ENCODE measurements around the gene GABBR1. TPM values are rescaled to one million over a fixed set of nuclear protein-coding genes. Genes with fewer than 3 reads are reported as not detected.
"Not testable (repeated sequence)": the region's sequence is repeated elsewhere in the genome, so short reads cannot be mapped to it uniquely, and the experiment has no call there.

The GABBR1 gene
- polyA plus RNA-seq, 1 donor from 2014 or later = 108 TPM

- Histone ChIP-seq H3K36me3 (ENCODE audit: insufficient read depth, low read length) (no peaks in the 10 kb centered on the region), H3K9me2 (ENCODE audit: insufficient read depth, low read length) (no peaks in the 10 kb centered on the region), H4K20me1 (ENCODE audit: insufficient read depth) (no peaks in the 10 kb centered on the region), H3K79me2 (replicated peaks; ENCODE audit: insufficient read depth, low read length) (no peaks in the 10 kb centered on the region), H2AFZ (ENCODE audit: low read depth, low read length) (no peak overlapping the region), H3K4me3 (ENCODE audit: low read length) (no peak overlapping the region), H3F3A (ENCODE audit: insufficient read depth, low read length, poor library complexity, severe bottlenecking) (no peaks in the 10 kb centered on the region), H3K9ac (ENCODE audit: low read length) (no peak overlapping the region), H3K27me3 (ENCODE audit: insufficient read depth, low read depth, low read length) (no peaks in the 10 kb centered on the region), H3K9me3 (ENCODE audit: low read length) (no peaks in the 10 kb centered on the region), H3K27ac (ENCODE audit: low read length) (no peak overlapping the region), H3K4me2 (ENCODE audit: low read length) (no peak overlapping the region)
- TF ChIP-seq SMC3 (conservative IDR thresholded peaks at IDR 0.05; ENCODE audit: poor library complexity) = no peak
- TF ChIP-seq POLR2AphosphoS5 (IDR thresholded peaks at IDR 0.05) = no peak
- TF ChIP-seq RAD21 (conservative IDR thresholded peaks at IDR 0.05) = no peak
- TF ChIP-seq REST (IDR thresholded peaks at IDR 0.05; ENCODE audit: borderline replicate concordance) = no peak
- TF ChIP-seq MXI1 (conservative IDR thresholded peaks at IDR 0.05; ENCODE audit: poor library complexity, severe bottlenecking) = no peak
- no peak for TF ChIP-seq TAF1 (IDR thresholded peaks at IDR 0.05; ENCODE audit: low read depth)
- no peak for TF ChIP-seq EZH2 (IDR thresholded peaks at IDR 0.05; ENCODE audit: borderline replicate concordance, insufficient read depth, low read length, poor library complexity, severe bottlenecking)
- no peak for TF ChIP-seq CTCF (IDR thresholded peaks at IDR 0.05; ENCODE audit: poor library complexity, severe bottlenecking)
- TF ChIP-seq EP300 (conservative IDR thresholded peaks at IDR 0.05; ENCODE audit: poor library complexity, severe bottlenecking) = no peak
These were observed 41.0 kb upstream of the GABBR1 start for GRCh38 chr6:29674008-29674407.

GRCh38 chr6:29673161-29673560, 40.2 kb upstream of the GABBR1 start:
- Histone ChIP-seq H3K27ac (ENCODE audit: low read length) (no peak overlapping the region), H3K9ac (ENCODE audit: low read length) (no peak overlapping the region), H3K9me3 (ENCODE audit: low read length) (no peaks in the 10 kb centered on the region), H3K9me2 (ENCODE audit: insufficient read depth, low read length) (no peaks in the 10 kb centered on the region), H3K36me3 (ENCODE audit: insufficient read depth, low read length) (no peaks in the 10 kb centered on the region), H3K27me3 (ENCODE audit: insufficient read depth, low read depth, low read length) (no peaks in the 10 kb centered on the region), H3F3A (ENCODE audit: insufficient read depth, low read length, poor library complexity, severe bottlenecking) (no peaks in the 10 kb centered on the region), H4K20me1 (ENCODE audit: insufficient read depth) (no peaks in the 10 kb centered on the region), H3K79me2 (replicated peaks; ENCODE audit: insufficient read depth, low read length) (no peaks in the 10 kb centered on the region), H3K4me2 (ENCODE audit: low read length) (no peak overlapping the region), H3K4me3 (ENCODE audit: low read length) (no peak overlapping the region), H2AFZ (ENCODE audit: low read depth, low read length) (no peak overlapping the region)
- TF ChIP-seq EZH2 (IDR thresholded peaks at IDR 0.05; ENCODE audit: borderline replicate concordance, insufficient read depth, low read length, poor library complexity, severe bottlenecking) = no peak
- no peak for TF ChIP-seq MXI1 (conservative IDR thresholded peaks at IDR 0.05; ENCODE audit: poor library complexity, severe bottlenecking)
- TF ChIP-seq TAF1 (IDR thresholded peaks at IDR 0.05; ENCODE audit: low read depth) = no peak
- no peak for TF ChIP-seq CTCF (IDR thresholded peaks at IDR 0.05; ENCODE audit: poor library complexity, severe bottlenecking)
- no peak for TF ChIP-seq EP300 (conservative IDR thresholded peaks at IDR 0.05; ENCODE audit: poor library complexity, severe bottlenecking)
- no peak for TF ChIP-seq POLR2AphosphoS5 (IDR thresholded peaks at IDR 0.05)
- no peak for TF ChIP-seq SMC3 (conservative IDR thresholded peaks at IDR 0.05; ENCODE audit: poor library complexity)
- no peak for TF ChIP-seq REST (IDR thresholded peaks at IDR 0.05; ENCODE audit: borderline replicate concordance)
- no peak for TF ChIP-seq RAD21 (conservative IDR thresholded peaks at IDR 0.05)

GRCh38 chr6:29672116-29672515, 39.1 kb upstream of the GABBR1 start:
- H3K4me3 ChIP-seq (ENCODE audit: low read length); H3K9me3 ChIP-seq (ENCODE audit: low read length); H3K27ac ChIP-seq (ENCODE audit: low read length); H3K27me3 ChIP-seq (ENCODE audit: insufficient read depth, low read depth, low read length); H3K9me2 ChIP-seq (ENCODE audit: insufficient read depth, low read length); H4K20me1 ChIP-seq (ENCODE audit: insufficient read depth); H3K79me2 ChIP-seq (replicated peaks; ENCODE audit: insufficient read depth, low read length); H2AFZ ChIP-seq (ENCODE audit: low read depth, low read length); H3K4me2 ChIP-seq (ENCODE audit: low read length); H3F3A ChIP-seq (ENCODE audit: insufficient read depth, low read length, poor library complexity, severe bottlenecking); H3K9ac ChIP-seq (ENCODE audit: low read length); H3K36me3 ChIP-seq (ENCODE audit: insufficient read depth, low read length): not testable (repeated sequence)
